Smooth muscle cell (in vitro differentiated cells): ENCODE measurements around the gene NALCN. TPM values are rescaled to one million over a fixed set of nuclear protein-coding genes. Genes with fewer than 3 reads are reported as not detected.

Experiments
- DNase-seq: peaks from one replicate; lab custom pipeline; 2025; ENCODE audit not compliant: unreplicated experiment; lab: John Stamatoyannopoulos, UW
- H2AFZ ChIP-seq: fragments of 200-600 bp; sonication (generic); 2 replicates; pipeline ENCODE4 v1.6.0; 2016; ENCODE audit warnings: antibody characterized with exemption, low read depth, mild to moderate bottlenecking
- H3F3A ChIP-seq: fragments of 200-600 bp; sonication (generic); 2 replicates; pipeline ENCODE4 v1.6.0; 2017; ENCODE audit warnings: antibody characterized with exemption, low read depth
- H3K27ac ChIP-seq: fragments of 200-600 bp; sonication (generic); 2 replicates; pipeline ENCODE4 v1.5.1; 2016; ENCODE audit warnings: low read depth, mild to moderate bottlenecking
- H3K27me3 ChIP-seq: fragments of 200-600 bp; sonication (generic); 2 replicates; pipeline ENCODE4 v1.6.1; 2016; ENCODE audit warnings: low read depth, mild to moderate bottlenecking
- H3K36me3 ChIP-seq: fragments of 200-600 bp; sonication (generic); 2 replicates; pipeline ENCODE4 v1.5.1; 2016; ENCODE audit warnings: low read depth
- H3K4me1 ChIP-seq: fragments of 200-600 bp; sonication (generic); 2 replicates; pipeline ENCODE4 v1.5.1; 2016; ENCODE audit warnings: low read depth
- H3K4me2 ChIP-seq: fragments of 200-600 bp; sonication (generic); 2 replicates; pipeline ENCODE4 v1.6.0; 2016; ENCODE audit warnings: mild to moderate bottlenecking
- H3K4me3 ChIP-seq: fragments of 200-600 bp; sonication (generic); 2 replicates; pipeline ENCODE4 v1.5.1; 2016; ENCODE audit warnings: mild to moderate bottlenecking
- H3K79me2 ChIP-seq: fragments of 200-600 bp; sonication (generic); 2 replicates; pipeline ENCODE4 v1.6.0; 2016; ENCODE audit warnings: low read depth, mild to moderate bottlenecking
- H3K9ac ChIP-seq: fragments of 200-600 bp; sonication (generic); 2 replicates; pipeline ENCODE4 v1.6.0; 2016; ENCODE audit warnings: low read depth
- H3K9me3 ChIP-seq: fragments of 200-600 bp; sonication (generic); replicated peaks from 2 replicates; pipeline ENCODE4 v1.5.1; 2016; ENCODE audit warnings: low read depth
- H4K20me1 ChIP-seq: fragments of 200-600 bp; sonication (generic); 2 replicates; pipeline ENCODE4 v1.6.0; 2016; ENCODE audit warnings: low read depth
- WGBS: methylation state at CpG from one replicate; pipeline ENCODE4 v1.1.7; 2016; ENCODE audit warnings: low lambda C conversion rate; 5-methylcytosine and 5-hydroxymethylcytosine counted together
- polyA plus RNA-seq: library from polyadenylated mRNA; unstranded; fragments of >200 nt; fragmentation: Nextera tagmentation; extraction: Ambion mirVana; gene quantifications from 2 replicates; pipeline ENCODE4 v1.2.1, GENCODE V29; 2016
- total RNA-seq: library from RNA; depleted of rRNA; stranded (reverse); fragments of >200 nt; gene quantifications from 2 replicates; pipeline ENCODE4 v1.2.3, GENCODE V29; 2014
- TF ChIP-seq, protein P1 (sequence below): fragments of 200-600 bp; sonication (generic); IDR thresholded peaks from 2 replicates; pipeline ENCODE4 v1.5.1; 2017; ENCODE audit warnings: borderline replicate concordance, mild to moderate bottlenecking, antibody characterized with exemption; ENCODE audit not compliant: insufficient read depth, poor library complexity, severe bottlenecking

NALCN gene
- total and polyA plus RNA-seq, 2 experiments from 2014 or later, result 4.1 to 6.0 TPM

DNA sequence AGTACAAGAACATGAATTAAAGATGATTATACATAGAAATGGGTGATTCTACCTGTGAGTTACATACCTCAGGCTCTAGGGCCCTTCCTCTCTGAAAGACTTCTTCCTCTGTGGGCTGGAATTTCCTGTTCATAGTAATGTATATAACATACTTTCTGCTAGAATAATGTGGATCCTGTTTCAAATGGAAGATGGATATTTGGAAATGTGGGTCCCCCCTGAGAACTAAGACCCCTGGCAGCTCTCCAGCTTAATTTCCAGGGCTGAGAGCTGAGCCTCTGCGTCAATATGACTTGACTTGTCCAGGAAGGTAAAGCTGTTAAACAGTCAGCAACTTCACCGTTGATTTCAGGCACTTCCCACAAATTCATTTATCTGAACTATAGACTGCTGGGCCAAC is 296.3 kb downstream of the NALCN start:
- H3K4me3 ChIP-seq, result no peak overlapping the region
- WGBS, result 80% methylated on average over 2 of the region's 2 CpGs

DNA sequence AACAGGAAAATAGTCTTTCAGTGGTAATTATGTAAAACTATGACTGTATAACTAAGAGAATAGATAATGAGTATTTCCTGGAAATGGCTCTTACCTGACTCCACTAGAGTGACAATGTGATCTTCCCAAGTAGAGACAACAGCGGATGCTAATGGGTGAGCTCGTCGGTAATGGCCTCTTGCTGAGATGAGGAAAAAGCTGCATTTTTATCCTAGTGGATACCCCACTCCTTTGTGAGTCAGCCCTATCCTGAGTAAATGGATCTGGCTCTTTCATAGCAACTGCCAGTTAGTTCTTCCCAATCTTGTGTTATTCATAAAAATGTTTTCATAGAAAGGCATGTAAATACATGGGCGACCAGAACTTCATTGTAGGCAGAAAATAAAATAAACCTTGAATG is 299.5 kb downstream of the NALCN start:
- H3K79me2 ChIP-seq, result no peaks in the 10 kb centered on the region
- 31% methylated on average over 4 of the region's 4 CpGs for WGBS
- TF ChIP-seq, protein P1, sequence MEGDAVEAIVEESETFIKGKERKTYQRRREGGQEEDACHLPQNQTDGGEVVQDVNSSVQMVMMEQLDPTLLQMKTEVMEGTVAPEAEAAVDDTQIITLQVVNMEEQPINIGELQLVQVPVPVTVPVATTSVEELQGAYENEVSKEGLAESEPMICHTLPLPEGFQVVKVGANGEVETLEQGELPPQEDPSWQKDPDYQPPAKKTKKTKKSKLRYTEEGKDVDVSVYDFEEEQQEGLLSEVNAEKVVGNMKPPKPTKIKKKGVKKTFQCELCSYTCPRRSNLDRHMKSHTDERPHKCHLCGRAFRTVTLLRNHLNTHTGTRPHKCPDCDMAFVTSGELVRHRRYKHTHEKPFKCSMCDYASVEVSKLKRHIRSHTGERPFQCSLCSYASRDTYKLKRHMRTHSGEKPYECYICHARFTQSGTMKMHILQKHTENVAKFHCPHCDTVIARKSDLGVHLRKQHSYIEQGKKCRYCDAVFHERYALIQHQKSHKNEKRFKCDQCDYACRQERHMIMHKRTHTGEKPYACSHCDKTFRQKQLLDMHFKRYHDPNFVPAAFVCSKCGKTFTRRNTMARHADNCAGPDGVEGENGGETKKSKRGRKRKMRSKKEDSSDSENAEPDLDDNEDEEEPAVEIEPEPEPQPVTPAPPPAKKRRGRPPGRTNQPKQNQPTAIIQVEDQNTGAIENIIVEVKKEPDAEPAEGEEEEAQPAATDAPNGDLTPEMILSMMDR, result no peak

More for the DNA sequence above, 296.3 kb downstream of the NALCN start:
- Histone ChIP-seq H3F3A (no peaks in the 10 kb centered on the region), H3K9me3 (no peaks in the 10 kb centered on the region), H3K9ac (no peak overlapping the region), H3K36me3 (no peaks in the 10 kb centered on the region), H4K20me1 (no peaks in the 10 kb centered on the region), H2AFZ (no peak overlapping the region), H3K4me1 (peaks cover 6% of the 10 kb centered on the region), H3K79me2 (no peaks in the 10 kb centered on the region), H3K27me3 (no peaks in the 10 kb centered on the region), H3K27ac (no peak overlapping the region), H3K4me2 (no peak overlapping the region)
- TF ChIP-seq, protein P1, result no peak
- no peak for DNase-seq

DNA sequence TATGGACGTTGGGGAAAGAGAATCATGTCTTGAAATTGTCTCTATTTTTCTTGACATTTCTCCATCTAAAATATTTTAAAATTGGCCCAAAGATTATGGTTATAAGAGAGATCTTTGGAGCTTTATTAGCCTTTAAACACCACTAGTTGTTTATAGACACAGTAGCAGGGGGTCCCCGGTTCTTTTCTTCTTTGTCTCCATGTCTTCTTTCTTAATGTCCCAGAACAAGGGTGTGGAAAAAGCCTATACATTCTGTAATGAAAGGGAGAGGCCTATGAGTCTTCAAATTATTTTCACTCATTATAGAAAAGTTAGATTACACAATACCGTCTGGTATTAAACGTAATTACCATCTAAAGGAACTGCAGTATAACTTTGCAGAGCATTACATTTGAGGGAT is 300.0 kb downstream of the NALCN start:
- H3K79me2 ChIP-seq, result no peaks in the 10 kb centered on the region
- no peak overlapping the region for H3K27ac ChIP-seq
- TF ChIP-seq, protein P1, result no peak
- DNase-seq, result no peak
- H2AFZ ChIP-seq, result no peak overlapping the region
- H3K36me3 ChIP-seq, result no peaks in the 10 kb centered on the region
- H3K27me3 ChIP-seq, result no peaks in the 10 kb centered on the region
- no peak overlapping the region for H3K4me2 ChIP-seq
- H3K9ac ChIP-seq, result no peak overlapping the region
- no peaks in the 10 kb centered on the region for H4K20me1 ChIP-seq
- peaks cover 6% of the 10 kb centered on the region for H3K4me1 ChIP-seq
- H3F3A ChIP-seq, result no peaks in the 10 kb centered on the region
- 58% methylated on average over 4 of the region's 4 CpGs for WGBS
- no peaks in the 10 kb centered on the region for H3K9me3 ChIP-seq
- no peak overlapping the region for H3K4me3 ChIP-seq

More for the DNA sequence above, 299.5 kb downstream of the NALCN start:
- no peaks in the 10 kb centered on the region for H3K9me3 ChIP-seq
- no peak overlapping the region for H2AFZ ChIP-seq
- no peak overlapping the region for H3K27ac ChIP-seq
- H3K4me2 ChIP-seq, result no peak overlapping the region
- no peaks in the 10 kb centered on the region for H3K36me3 ChIP-seq
- no peak overlapping the region for H3K9ac ChIP-seq
- no peak overlapping the region for H3K4me3 ChIP-seq
- H4K20me1 ChIP-seq, result no peaks in the 10 kb centered on the region
- no peaks in the 10 kb centered on the region for H3F3A ChIP-seq
- no peak for DNase-seq
- H3K27me3 ChIP-seq, result no peaks in the 10 kb centered on the region
- H3K4me1 ChIP-seq, result peaks cover 6% of the 10 kb centered on the region

DNA sequence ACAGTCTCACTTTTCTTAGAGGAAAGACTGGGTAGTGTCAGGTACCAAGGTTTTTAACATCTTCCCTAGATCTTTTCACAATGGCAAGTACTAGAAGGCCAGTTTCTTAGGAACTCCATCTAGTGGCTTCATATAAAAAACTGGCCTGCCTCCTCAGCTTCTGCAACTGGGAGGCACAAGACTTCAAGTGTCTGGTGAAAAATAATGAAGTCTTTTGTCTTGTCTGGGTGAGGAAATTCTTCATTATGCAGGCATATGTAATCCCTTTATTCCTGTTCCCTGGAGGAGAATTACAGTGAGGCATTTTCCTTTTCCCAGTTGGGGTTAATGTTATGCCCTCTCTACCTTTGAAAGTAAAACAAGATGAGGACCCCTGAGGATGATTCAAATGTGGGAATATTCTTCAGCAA is 300.5 kb downstream of the NALCN start:
- DNase-seq, result no peak
- no peak overlapping the region for H3K4me3 ChIP-seq
- H2AFZ ChIP-seq, result no peak overlapping the region
- no peak overlapping the region for H3K4me2 ChIP-seq
- no peak overlapping the region for H3K27ac ChIP-seq
- no peaks in the 10 kb centered on the region for H4K20me1 ChIP-seq
- no peaks in the 10 kb centered on the region for H3K9me3 ChIP-seq
- H3F3A ChIP-seq, result no peaks in the 10 kb centered on the region
- H3K79me2 ChIP-seq, result no peaks in the 10 kb centered on the region
- no peaks in the 10 kb centered on the region for H3K27me3 ChIP-seq
- H3K4me1 ChIP-seq, result peaks cover 6% of the 10 kb centered on the region
- TF ChIP-seq, protein P1, result no peak
- no peaks in the 10 kb centered on the region for H3K36me3 ChIP-seq
- no peak overlapping the region for H3K9ac ChIP-seq
